Measurements from ENCODE around the gene TMPRSS15.

TMPRSS15 gene

GRCh38 chr21:18244671-18245463 is 158.7 kb downstream of the TMPRSS15 start, which contains the start of gene CHODL:
CHODL (plus strand) TSS chr21:18244833; CDS start chr21:18245224, 391 bp downstream.
- DNase-seq (ENCODE audit: low spot score) = no peak

GRCh38 chr21:18235545-18235944 is 168.0 kb downstream of the TMPRSS15 start:
- DNase-seq (ENCODE audit: low spot score) = no peak

DNA sequence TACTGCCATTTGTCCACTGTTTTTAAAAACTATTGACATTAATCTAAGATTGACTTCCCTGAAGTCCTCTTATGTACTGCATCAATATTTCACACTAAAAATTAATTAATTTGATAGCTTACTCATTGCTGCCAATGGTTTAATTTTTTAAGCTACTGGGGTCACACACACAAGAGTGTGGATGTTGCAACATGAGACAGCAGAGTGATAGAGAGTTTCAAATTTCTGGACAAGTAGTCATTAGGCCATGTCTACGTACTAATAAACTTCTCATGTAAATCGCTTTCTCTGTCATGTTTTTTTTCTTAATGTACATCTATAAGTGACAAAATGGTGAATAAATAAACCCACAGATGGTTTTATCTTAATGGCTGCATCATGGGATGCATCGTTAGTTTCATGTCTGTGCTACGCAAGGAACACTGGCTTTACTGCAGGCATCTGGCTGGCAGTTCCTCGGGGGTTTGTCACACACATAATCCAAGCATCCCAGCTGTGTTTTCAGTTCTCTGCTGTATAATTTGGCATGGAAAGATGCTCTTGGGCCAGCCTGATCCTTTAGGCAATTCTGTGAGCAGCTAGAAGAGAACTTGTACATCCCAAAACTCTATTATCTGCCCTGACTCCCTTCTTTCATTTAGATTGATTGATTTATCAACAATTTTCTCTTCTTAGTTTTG is 175.4 kb downstream of the TMPRSS15 start:
- no peak for DNase-seq (ENCODE audit: low spot score)

GRCh38 chr21:18222346-18222745 is 181.2 kb downstream of the TMPRSS15 start:
- DNase-seq (ENCODE audit: low spot score) = no peak

GRCh38 chr21:18220498-18220897 is 183.1 kb downstream of the TMPRSS15 start:
- DNase-seq (ENCODE audit: low spot score) = no peak

All from AG08395 (cell line).